HG02623 (cell line): ENCODE results near the gene DYDC2.
"Not testable (repeated sequence)": the region's sequence is repeated elsewhere in the genome, so short reads cannot be mapped to it uniquely, and the experiment has no call there.

ENCODE experiments used
- ATAC-seq: cut with Tn5 transposase; IDR thresholded peaks from one replicate; pipeline ENCODE4 v1.9.1; 2021; ENCODE audit warnings: moderate library complexity; ENCODE audit not compliant: unreplicated experiment

DYDC2 gene, protein sequence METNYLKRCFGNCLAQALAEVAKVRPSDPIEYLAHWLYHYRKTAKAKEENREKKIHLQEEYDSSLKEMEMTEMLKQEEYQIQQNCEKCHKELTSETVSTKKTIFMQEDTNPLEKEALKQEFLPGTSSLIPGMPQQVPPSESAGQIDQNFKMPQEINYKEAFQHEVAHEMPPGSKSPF

DNA sequence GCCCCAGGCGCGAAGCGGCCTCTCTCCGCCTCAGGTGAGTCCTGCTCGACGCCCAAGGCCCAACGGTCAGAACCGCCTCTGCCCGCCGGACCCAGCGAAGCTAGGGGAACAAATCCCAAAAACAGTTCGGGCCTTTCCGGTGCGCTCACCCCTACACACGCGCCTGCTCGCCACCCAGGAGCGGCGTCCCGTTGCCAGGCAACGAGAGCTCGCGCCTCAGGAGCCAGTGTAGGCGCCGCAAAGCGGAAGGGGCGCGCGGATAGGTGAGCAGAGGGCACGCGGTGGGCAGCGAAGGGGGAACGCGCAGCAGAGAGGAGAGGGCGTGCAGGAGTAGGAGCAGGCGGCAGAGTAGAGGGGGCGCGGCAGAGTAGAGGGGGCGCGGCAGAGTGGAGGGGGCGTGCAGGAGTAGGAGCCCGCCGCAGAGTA lies at the start of gene DYDC2, which contains the start of gene DYDC1:
Gene DYDC2, plus strand, starts transcription at position 219 of the 426 bp plus-strand sequence. CDS start 5,663 bp downstream, outside the sequence.
Gene DYDC1, minus strand, starts transcription at position 193 of the 426 bp plus-strand sequence. CDS start 4,154 bp downstream, outside the sequence.
- no peak for ATAC-seq

DNA sequence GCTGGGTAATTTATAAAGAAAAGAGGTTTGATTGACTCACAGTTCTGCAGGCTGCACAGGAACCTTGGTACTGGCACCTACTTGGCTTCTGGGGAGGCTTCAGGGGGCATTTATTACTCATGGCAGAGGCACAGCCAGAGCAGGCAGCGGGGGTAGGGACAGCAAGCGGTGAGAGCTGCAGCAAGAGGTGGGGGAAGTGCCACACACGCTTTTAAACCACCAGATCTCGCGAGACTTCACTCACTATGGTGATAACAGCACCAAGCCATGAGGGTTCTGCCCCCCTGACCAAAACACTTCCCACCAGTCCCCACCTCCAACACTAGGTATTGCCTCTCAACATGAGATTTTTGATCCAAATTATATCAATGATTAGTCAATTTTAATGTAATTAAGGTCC lies 43.1 kb upstream of the DYDC2 start:
- no peak for ATAC-seq

DNA sequence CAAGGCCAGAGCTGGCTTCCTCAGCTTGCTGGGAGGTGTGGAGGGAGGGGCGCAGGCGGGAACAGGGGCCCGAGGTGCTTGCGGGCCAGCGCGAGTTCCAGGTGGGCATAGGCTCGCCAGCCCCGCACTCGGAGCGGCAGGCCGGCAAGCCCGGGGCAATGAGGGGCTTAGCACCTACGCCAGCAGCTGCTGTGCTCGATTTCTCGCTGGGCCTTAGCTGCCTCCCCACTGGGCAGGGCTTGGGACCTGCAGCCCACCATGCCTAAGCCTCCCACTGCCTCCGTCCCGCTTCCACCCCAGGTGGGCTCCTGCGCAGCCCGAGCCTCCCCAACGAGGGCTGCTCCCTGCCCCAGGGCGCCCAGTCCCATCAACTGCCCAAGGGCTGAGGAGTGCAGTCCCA lies 41.2 kb upstream of the DYDC2 start:
- no peak for ATAC-seq

DNA sequence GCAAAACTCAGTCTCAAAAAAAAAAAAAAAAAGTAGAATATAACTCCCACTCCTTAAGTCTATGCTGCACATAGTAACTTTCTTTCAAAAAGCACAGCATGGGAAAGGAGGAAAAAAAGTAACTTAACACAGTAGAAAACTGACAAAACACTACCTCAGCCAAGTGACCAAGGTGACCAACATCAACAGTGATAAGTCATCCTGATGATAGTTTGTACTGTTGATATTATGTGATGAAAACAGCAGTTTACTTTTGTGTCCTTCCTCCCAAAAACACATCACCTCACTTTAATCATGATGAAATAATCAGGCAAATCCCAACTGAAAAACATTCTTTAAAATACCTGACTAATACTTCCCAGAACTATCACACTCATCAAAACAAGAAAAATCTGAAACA lies 37.8 kb upstream of the DYDC2 start:
- ATAC-seq = no peak

DNA sequence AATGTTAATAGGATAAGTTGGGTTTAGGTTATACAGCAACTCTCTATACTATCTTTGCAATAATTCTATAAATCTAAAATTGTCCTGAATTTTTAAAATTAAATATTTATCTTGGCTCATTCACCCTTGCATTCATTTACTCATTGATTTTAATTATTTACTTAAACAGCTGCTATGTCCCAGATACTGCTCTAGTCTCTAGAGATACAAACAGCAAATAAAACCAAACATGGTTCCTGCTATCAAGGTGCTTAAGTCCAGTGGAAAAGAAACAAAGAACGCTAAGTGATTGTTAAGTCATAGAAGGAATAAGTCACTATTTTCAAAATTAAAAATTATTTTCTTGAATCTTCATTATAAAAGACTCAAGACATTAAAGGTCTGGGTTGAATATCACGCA lies 37.3 kb upstream of the DYDC2 start:
- no peak for ATAC-seq

DNA sequence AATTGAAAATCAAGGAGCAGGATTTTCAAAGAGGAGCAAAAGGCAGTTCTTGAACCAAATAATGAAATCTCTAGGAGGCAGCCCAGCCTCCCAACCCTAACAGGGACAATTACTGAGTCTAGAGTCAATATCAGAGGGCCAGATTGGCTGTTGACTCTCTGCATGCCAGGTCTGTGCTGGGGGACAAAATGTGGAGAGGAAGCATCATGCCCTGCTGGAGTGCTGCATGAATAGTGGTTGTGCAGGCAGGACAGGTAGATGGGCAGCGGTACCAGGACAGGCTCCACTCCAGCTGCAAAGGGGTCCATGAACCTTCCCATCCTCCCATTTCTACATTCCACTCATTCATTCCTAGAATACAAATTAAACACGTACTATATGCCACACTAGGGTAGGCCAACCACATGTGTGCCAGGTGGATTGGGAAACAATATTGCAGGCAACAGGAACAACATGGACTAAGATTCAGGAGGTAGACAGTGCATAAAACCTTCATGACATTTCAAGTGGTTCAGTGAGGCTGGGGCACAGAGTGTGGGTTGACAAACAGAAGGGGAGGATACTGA lies 36.8 kb upstream of the DYDC2 start:
- no peak for ATAC-seq

DNA sequence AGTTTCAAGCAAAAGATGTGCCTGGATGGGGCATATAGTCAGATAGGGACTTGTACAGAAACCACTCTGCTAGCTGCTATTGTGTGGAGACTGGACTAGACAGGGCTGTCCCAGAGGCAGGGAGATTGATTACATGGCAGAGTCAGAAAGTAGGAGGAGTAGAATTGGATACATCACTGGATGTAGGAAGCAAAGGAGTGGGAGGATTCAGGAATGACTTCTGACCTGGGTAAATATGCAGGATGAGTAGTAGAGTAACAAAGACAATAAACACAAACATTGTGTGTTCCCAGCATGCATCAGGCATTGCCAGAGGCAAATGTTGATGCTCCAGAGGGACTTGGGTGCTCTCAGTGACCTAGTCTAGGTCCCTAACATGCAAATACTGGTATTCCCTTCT lies 36.2 kb upstream of the DYDC2 start:
- ATAC-seq = no peak

DNA sequence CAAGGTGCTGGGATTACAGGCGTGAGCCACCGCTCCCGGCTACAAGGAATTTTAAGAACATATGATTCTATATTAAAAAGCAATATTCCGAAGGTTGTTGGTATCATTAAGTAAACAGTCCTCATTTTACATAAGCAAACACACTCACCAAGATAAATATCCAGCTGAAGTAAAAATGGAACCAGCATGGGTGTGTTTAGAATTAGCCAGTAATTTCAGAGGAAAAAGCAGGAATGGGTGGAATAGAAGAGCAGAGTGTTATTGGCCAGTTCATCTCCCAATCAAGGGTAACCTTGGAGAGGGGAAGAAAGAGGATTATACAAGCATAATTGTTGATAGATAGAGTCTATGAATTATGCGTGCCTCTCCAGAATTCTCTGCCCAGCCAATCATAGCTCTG lies 35.4 kb upstream of the DYDC2 start:
- no peak for ATAC-seq

DNA sequence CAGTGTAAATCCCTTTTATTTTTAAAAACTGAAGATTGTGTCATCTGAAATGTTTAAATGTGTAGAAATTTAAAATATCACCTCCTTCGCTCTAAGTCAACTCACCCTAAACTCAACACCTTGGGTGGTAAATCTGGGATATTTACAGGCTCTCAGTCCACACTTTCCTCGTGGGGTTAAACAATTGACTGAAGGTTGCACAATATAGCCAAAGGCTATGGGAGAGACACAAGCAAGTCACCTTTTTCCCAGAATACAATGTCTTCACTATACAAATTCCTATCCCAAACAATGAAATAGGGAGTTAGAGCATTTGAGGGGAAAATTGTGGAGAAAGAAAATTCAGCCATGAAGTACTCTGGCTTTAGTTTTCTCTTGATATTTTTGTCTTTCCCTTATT lies 34.4 kb upstream of the DYDC2 start:
- no peak for ATAC-seq

DNA sequence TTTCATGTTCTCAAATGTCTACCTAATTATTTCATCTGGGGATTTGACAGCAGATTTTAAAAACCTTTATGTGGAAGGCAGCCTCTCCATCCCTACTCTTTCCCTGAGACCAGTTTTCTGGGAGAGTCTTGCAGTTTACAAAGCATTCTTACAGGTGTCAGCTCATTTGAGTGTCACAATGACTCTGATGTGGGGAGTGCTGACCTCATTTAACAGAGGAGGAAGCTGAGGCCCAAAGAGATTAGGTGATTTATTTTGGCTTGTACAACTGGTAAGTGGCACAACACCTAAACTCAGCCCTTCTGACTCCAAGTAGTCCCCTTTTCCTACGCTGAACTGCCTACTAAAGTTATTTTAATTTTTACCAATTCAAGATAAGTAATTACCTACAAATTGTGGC lies 33.9 kb upstream of the DYDC2 start:
- no peak for ATAC-seq

DNA sequence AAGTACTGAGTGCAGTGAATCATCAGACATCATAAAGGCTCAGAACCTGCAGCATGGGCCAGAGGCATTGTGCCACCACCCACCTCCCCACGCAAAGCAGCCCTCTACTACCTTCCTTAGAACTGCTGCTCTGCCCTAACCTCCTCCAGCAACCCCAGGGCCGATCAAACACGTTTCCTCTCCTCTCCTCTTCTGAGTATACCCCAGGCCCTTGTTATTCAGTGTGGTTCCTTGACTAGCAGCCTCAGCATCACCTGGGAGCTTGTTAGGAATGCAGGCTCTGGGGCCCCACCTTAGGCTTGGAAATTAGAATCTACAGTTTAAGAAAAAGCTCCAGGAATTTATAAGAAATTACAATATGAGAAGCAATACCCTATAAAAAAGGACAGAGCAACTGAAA lies 33.3 kb upstream of the DYDC2 start:
- ATAC-seq = no peak

DNA sequence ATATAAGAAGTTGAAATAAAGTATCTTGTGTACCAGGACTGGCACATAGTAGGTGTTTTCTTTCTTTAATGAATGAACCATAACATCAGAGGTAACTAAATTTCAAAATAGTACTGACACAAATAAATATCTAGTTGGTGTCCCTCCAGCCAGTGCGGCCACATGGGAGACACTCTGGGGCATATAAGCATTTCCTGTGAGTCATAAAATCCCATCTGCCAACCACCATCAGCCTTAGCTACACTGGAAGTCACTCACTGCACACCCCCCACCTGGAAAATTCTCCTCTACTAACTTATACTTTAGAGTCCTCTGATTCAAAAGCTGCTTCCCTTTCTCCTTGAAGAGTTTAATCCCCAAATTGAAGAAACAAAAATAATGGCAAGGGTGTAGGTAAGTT lies 32.5 kb upstream of the DYDC2 start:
- ATAC-seq = no peak

DNA sequence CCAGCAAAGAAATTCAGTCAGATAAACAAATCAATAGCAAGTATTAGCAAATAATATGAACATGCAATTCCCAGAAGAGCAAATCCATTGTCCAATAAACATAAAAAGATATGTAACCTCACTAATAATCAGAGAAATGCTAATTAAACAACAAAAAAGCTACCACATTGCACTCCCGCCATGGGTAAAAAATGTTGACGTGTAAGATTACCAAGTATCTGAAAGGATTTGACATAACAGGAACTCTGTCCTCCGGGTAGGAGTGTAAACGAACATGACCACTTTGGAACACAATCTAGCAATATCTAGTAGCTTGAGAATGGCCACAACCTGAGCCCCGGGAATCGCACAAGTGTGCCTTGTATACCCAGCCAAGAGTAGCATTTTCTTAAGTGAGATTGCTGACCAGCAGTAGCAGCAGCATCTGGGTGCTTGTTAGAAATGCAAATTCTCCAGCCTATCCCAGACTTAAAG lies 31.7 kb upstream of the DYDC2 start:
- ATAC-seq = no peak

DNA sequence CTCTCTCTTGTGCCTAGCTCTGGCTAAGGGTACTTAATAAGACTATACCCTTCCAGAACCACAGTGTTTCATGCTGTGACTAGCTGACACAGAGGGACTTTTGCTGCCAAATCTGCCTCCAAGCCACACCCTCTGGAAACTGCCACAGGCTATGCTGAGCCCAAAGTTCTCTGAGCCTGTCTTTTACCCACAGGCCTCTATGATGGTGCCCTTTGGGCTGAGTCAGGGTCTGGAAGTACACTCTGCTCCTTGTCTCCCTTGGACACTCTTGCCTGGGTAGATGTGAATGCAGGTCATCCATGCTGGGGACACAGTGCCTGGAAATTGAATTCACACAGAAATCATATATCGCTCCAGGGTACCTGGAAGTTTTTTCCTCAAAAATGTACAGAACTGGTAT lies 22.6 kb upstream of the DYDC2 start:
- no peak for ATAC-seq

DNA sequence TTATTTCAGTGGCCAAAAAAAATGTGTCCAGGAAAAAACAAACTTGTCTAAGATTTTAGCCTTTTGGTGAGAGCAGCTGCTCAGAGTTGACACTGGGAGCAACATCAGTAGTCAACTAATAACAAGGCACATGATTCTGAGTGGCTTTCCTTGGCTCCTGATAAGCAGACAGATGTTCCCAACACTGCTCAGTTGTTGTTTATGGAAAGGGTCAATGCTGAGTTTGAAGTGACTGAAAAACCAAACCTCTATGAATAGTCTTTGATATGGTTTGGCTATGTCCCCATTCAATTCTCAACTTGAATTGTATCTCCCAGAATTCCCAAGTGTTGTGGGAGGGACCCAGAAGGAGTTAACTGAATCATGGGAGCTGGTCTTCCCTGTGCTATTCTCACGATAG lies 12.3 kb upstream of the DYDC2 start:
- ATAC-seq = no peak

DNA sequence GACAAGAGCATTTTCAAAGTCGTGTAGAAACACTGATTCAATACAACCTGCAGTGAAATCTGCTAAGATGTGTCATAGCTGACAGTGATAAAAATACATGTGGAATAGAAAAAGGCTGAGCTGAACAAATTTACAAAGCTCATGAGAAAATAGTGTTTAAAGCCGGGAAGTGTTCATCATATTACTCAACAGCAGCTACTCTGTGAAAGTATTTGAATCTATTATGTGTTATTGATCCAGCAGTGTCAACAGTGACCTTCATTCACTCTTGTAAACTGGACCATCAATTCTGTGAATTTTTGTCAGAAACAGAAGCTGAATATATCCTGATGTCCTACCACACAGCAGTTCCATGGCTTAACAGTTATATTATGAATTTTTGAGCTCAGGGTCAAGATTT lies 11.7 kb upstream of the DYDC2 start:
- ATAC-seq = no peak

DNA sequence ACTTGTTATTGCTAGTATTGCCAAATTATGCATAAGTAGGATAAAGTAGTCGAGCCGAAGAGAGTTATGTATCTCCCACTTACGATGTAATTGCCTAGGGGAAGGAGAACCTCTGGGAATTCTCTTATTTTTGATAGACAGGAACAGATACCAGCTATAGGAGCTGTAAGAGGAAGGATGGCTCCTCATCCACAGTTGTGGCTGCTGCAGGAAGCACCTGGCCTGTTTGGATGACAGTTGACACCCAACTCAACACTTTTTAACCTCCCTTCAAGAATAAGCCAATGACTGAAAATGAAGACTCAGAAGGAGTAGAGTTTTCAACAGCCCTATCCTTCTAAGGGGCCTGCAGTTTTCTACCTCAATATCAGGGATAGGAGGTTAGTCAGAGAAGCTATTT lies 6.3 kb upstream of the DYDC2 start:
- no peak for ATAC-seq

DNA sequence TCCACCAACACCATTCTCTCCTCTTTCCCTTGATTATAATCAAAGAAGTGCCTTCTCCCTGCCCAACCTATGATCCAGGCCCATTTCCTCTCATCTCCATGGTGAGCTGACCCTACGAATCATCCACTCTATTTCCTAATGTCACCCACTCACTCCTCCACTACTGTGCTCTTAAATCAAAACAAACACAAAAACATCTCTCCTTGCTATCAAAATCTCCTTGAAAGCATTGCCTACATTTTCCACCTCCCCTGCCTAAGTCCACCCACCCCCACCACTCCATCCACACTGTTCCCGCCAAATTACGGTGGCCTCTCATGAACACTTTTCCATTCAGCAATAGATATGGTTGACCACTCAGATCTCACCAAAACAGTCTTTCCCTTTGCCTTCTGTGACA lies 5.4 kb upstream of the DYDC2 start:
- ATAC-seq = no peak

DNA sequence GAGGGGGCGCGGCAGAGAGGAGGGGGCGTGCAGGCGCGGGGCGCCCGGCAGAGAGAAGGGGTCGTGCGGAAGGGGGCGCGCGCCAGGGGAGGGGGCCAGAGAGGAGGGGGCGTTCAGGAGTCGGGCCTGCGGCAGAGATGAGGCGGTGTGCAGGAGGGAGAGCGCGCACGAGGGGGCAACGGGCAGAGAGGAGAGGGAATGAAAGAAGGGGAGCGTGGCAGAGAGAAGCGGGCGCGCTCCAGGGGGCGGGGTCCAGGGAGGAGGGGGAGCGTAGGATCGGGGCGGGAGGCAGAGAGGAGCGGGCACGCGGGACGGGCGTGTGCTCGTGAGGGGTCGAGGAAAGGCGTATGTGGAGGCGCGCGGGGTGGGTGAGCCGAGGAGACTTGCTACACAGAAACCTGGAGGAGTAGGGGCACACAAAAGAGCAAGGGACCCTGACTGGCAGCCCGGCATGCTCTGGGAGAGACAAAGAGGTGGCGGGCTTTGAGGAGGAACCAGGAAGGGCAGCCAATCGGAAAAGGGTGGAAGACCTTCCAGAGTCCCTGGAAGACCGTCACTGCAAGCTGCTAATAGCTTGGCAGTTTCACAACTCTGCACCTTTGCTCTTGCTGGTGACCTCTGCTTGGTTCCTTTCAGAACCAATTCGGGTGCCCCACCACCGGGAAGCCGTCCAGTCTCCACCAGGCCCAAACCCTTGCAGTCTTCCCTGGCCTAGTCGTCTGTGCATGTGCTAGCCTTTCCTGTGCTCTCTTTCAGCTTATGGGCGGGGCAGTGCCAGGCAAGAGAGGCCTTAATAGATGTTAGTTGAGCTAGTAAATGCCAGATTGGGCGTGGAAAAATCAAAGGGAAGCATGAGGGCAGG lies 639 bp downstream of the DYDC2 start:
- no peak for ATAC-seq

DNA sequence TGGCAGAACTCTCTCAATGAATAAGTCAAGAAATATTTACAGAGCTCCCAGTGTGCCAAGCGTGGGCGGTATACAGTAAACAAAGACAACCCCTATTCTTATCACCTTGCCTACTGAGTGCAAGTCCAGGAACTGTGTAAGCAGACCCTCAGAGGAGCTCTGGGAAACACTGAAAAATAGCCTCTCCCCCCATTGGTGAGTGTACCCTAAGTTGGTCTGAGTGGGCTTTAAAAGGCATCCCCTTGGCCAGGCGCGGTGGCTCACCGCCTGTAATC lies 1.2 kb downstream of the DYDC2 start:
- no peak for ATAC-seq

DNA sequence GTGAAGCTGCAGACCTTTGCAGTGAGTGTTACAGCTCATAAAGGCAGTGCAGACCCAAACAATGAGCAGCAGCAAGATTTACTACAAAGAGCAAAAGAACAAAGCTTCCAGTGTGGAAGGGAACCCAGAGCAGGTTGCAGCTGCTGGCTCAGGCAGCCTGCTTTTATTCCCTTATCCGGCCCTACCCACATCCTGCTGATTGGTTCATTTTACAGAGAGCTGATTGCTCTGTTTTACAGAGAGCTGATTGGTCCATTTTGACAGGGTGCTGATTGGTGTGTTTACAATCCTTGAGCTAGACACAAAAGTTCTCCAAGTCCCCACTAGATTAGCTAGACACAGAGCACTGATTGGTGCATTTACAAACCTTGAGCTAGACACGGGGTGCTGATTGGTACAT lies 2.3 kb downstream of the DYDC2 start:
- not testable (repeated sequence) for ATAC-seq

DNA sequence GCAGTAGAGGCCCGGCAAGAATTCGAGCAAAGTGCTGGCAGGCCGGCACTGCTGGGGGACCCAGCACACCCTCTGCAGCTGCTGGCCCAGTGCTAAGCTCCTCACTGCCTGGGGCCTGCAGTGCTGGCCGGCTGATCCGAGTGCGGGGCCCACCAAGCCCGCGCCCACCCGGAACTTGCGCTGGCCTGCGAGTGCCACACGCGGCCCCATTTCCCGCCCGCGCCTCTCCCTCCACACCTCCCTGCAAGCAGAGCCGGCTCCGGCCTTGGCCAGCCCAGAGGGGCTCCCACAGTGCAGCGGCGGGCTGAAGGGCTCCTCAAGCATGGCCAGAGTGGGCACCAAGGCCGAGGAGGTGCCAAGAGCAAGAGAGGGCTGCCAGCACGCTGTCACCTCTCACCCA lies 3.1 kb downstream of the DYDC2 start:
- no peak for ATAC-seq
